Vagina (tissue), 2 donors: Measurements from ENCODE around the gene GRN. TPM values are rescaled to one million over a fixed set of nuclear protein-coding genes. Genes with fewer than 3 reads are reported as not detected.
A peak's percentile ranks its signal among the peaks of the same experiment; 100 is the strongest.
"Not testable (repeated sequence)": the region's sequence is repeated elsewhere in the genome, so short reads cannot be mapped to it uniquely, and the experiment has no call there.

Experiments used
- DNase-seq, 2 donors: peaks; one replicate each; pipeline ENCODE4 v3.0.0-alpha.2; 2017; ENCODE audit errors: extremely low spot score in 2 of 2
- H3K27ac ChIP-seq: fragments of 200-600 bp; sonication (generic); one replicate; pipeline ENCODE4 v1.5.1; 2019
- H3K27me3 ChIP-seq: fragments of 200-600 bp; sonication (generic); one replicate; pipeline ENCODE4 v1.5.1; 2019
- H3K36me3 ChIP-seq, 2 donors: fragments of 200-600 bp; sonication (generic); one replicate each; pipeline ENCODE4 v1.5.1; 2017 to 2019
- H3K4me1 ChIP-seq: fragments of 200-600 bp; sonication (generic); one replicate; pipeline ENCODE4 v1.5.1; 2019
- H3K4me3 ChIP-seq, 2 donors: fragments of 200-600 bp; sonication (generic); 1 replicate in 1 of 2; 2 replicates in 1 of 2; pipeline ENCODE4 v1.5.1; 2016 to 2019
- H3K9me3 ChIP-seq: fragments of 200-600 bp; sonication (generic); one replicate; pipeline ENCODE4 v1.5.1; 2019
- POLR2A ChIP-seq, 2 donors: fragments of 450-650 bp; IDR thresholded peaks; one replicate each; pipeline ENCODE4 v1.6.1; 2017; ENCODE audit warnings: antibody characterized with exemption in 2 of 2, mild to moderate bottlenecking in 2 of 2, moderate library complexity in 2 of 2
- POLR2AphosphoS5 ChIP-seq, 2 donors: sonication (generic); formaldehyde crosslinking; IDR thresholded peaks; one replicate each; pipeline ENCODE4 v1.9.0; 2017; ENCODE audit warnings: antibody characterized with exemption in 2 of 2, mild to moderate bottlenecking in 2 of 2, low read depth in 1 of 2; ENCODE audit not compliant: insufficient read depth in 1 of 2
- intact Hi-C: fragments of 100-400 bp; cut with DNase I; formaldehyde crosslinking; loops from one replicate; pipeline ENCODE4 v1.15.1; 2023
- total RNA-seq: library from RNA; depleted of rRNA; stranded (reverse); fragments of >200 nt; gene quantifications from one replicate; pipeline ENCODE4 v1.2.3, GENCODE V29; 2016
- TF ChIP-seq, protein P1 (sequence below), 3 experiments: fragments of 450-650 bp in 2 of 3; fragments of 200-600 bp in 1 of 3; sonication (generic) in 1 of 3; IDR thresholded peaks; one replicate each; pipeline ENCODE4 v1.5.1; 2017 to 2019; ENCODE audit warnings: antibody characterized with exemption in 3 of 3, mild to moderate bottlenecking in 2 of 3, moderate library complexity in 2 of 3

GRN gene
- total RNA-seq, 1 donor from 2014 or later: 268 TPM

DNA sequence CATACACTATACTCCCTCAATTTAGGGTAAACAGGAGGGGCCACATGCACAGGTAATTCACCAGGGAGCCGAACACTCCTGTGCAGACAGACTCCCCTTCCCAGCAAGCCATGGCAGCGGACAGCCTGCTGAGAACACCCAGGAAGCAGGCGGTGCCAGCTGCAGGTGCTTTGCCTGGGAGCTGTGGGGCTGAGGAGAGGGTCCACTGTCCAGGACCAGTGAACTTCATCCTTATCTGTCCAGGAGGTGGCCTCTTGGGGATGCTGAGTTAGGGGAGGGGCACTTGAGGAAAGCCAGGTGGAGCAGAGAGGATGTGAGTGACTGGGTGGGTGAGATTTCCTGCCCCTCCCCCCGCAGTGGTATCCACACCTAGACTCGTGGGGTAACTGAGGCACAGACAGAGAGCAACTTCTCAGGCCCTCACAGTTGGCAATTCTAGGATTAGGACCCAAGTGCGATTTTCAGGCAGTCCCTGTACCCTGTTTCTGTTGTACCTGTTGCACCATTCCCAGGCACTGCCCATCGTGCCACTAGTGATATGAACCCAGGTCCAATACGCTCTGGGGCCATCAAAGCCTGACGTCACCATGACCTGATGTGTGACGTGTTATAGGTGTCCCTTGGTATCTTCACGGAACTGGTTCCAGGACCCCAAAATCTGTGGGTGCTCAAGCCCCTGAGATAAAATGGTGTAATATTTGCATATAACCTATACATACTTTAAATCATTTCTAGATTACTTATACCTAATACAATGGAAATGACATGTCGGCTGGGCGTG is 1.2 kb downstream of the GRN start:
- peak overlapping the region; percentile 79 to 80 for H3K4me3 ChIP-seq
- peaks cover 46% of the 10 kb centered on the region for H3K4me1 ChIP-seq
- peak overlapping the region; percentile 95 for H3K27ac ChIP-seq
- no peak for DNase-seq
- no peak for TF ChIP-seq POLR2A (IDR thresholded peaks at IDR 0.05)
- TF ChIP-seq, protein P1, sequence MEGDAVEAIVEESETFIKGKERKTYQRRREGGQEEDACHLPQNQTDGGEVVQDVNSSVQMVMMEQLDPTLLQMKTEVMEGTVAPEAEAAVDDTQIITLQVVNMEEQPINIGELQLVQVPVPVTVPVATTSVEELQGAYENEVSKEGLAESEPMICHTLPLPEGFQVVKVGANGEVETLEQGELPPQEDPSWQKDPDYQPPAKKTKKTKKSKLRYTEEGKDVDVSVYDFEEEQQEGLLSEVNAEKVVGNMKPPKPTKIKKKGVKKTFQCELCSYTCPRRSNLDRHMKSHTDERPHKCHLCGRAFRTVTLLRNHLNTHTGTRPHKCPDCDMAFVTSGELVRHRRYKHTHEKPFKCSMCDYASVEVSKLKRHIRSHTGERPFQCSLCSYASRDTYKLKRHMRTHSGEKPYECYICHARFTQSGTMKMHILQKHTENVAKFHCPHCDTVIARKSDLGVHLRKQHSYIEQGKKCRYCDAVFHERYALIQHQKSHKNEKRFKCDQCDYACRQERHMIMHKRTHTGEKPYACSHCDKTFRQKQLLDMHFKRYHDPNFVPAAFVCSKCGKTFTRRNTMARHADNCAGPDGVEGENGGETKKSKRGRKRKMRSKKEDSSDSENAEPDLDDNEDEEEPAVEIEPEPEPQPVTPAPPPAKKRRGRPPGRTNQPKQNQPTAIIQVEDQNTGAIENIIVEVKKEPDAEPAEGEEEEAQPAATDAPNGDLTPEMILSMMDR (IDR thresholded peaks at IDR 0.05): no peak
- TF ChIP-seq POLR2AphosphoS5 (IDR thresholded peaks at IDR 0.05; ENCODE audit: insufficient read depth in 1 of 2, low read depth in 1 of 2): no peak
- intact Hi-C loops: no loop called here
- peaks cover 0 to 9% of the 10 kb centered on the region in 2 donors for H3K36me3 ChIP-seq
- no peaks in the 10 kb centered on the region for H3K27me3 ChIP-seq
- H3K9me3 ChIP-seq: no peaks in the 10 kb centered on the region

DNA sequence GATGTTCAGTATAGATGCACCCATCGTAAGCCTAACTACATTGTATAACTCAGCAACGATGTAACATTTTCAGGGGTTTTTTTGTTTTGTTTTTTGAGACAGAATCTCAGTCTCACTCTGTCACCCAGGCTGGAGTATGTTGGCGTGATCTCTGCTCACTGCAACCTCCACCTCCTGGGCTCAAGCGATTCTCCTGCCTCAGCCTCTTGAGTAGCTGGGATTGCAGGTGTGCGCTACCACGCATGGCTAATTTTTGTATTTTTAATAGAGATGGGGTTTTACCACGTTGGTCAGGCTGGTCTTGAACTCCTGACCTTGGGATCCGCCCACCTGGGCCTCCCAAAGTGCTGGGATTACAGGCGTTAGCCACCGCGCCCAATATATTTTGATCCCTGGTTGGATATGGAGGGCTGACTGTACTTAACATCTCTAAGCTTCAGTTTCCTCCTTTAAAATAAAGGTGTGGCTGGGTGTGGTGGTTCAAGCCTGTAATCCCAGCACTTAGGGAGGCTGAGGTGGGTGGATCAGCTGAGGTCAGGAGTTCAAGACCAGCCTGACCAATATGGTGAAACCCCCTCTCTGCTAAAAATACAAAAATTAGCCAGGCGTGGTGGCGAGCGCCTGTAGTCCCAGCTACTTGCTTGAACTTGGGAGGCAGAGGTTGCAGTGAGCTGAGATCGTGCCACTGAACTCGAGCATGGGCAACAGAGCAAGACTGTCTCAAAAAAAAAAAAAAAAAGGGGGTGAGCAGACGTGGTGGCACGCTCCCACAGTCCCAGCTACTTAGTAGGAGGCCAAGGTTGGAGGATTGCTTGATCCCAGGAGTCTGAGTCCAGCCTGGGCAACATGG is 2.3 kb downstream of the GRN start:
- H3K4me3 ChIP-seq, DNase-seq, H3K9me3 ChIP-seq, H3K27me3 ChIP-seq, intact Hi-C loops, H3K27ac ChIP-seq: not testable (repeated sequence)
- H3K36me3 ChIP-seq: peaks cover 0 to 21% of the 10 kb centered on the region in 2 donors
- H3K4me1 ChIP-seq: peaks cover 46% of the 10 kb centered on the region

DNA sequence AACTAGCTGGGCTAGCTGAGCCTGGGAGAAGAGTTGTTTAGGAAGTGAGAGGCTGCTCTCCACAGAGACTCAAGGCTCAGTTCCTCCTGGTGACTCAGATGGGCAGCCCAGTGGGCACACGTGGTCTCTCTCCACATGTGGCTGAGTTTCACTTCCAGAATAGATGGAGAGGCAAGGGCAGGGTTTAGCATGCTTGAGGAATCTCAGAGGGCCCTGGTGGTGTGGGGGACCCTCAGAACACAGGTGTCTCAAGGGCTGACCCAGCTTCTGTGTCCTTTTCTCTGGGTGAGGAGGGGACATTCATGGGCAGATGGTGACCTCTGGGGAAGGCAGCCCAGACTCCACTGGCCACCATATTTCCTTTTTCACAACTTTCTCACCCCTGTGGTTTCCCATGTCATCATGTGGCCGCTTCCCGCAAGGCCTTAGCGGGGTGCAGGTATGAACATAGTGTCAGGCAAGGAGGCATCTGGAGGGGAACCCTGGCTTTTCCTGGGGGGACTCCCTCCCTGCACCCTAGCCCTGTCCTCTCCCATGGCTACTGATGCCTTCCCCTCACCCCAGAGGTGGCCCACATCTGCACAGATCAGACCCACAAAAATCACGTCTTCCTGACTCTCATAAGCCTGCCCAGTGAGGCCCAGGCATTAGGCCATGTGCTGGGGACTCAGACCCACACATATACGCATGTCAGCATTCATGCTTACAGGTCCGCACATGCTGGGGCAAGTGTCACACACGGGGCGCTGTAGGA is 3.3 kb downstream of the GRN start:
- Histone ChIP-seq H3K27ac (no peak overlapping the region), H3K36me3 (peaks cover 0 to 26% of the 10 kb centered on the region in 2 donors), H3K27me3 (no peaks in the 10 kb centered on the region), H3K4me3 (no peak overlapping the region), H3K9me3 (no peaks in the 10 kb centered on the region), H3K4me1 (peaks cover 44% of the 10 kb centered on the region)
- TF ChIP-seq POLR2AphosphoS5 (IDR thresholded peaks at IDR 0.05; ENCODE audit: insufficient read depth in 1 of 2, low read depth in 1 of 2): no peak
- TF ChIP-seq, protein P1 (IDR thresholded peaks at IDR 0.05): no peak
- no peak for TF ChIP-seq POLR2A (IDR thresholded peaks at IDR 0.05)
- intact Hi-C loops: no loop called here
- DNase-seq: no peak

DNA sequence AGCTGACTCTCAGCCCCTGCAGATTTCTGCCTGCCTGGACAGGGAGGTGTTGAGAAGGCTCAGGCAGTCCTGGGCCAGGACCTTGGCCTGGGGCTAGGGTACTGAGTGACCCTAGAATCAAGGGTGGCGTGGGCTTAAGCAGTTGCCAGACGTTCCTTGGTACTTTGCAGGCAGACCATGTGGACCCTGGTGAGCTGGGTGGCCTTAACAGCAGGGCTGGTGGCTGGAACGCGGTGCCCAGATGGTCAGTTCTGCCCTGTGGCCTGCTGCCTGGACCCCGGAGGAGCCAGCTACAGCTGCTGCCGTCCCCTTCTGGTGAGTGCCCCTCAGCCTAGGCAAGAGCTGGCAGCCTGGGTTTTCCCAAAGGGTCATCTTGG is 3.9 kb downstream of the GRN start:
- no peak for DNase-seq
- H3K9me3 ChIP-seq: no peaks in the 10 kb centered on the region
- H3K27ac ChIP-seq: no peak overlapping the region
- H3K4me1 ChIP-seq: peaks cover 39% of the 10 kb centered on the region
- intact Hi-C loops: no loop called here
- H3K27me3 ChIP-seq: no peaks in the 10 kb centered on the region
- no peak overlapping the region for H3K4me3 ChIP-seq
- peaks cover 0 to 26% of the 10 kb centered on the region in 2 donors for H3K36me3 ChIP-seq
- TF ChIP-seq POLR2AphosphoS5 (IDR thresholded peaks at IDR 0.05; ENCODE audit: insufficient read depth in 1 of 2, low read depth in 1 of 2) (no peak), POLR2A (IDR thresholded peaks at IDR 0.05) (no peak)
- TF ChIP-seq, protein P1 (IDR thresholded peaks at IDR 0.05): no peak

DNA sequence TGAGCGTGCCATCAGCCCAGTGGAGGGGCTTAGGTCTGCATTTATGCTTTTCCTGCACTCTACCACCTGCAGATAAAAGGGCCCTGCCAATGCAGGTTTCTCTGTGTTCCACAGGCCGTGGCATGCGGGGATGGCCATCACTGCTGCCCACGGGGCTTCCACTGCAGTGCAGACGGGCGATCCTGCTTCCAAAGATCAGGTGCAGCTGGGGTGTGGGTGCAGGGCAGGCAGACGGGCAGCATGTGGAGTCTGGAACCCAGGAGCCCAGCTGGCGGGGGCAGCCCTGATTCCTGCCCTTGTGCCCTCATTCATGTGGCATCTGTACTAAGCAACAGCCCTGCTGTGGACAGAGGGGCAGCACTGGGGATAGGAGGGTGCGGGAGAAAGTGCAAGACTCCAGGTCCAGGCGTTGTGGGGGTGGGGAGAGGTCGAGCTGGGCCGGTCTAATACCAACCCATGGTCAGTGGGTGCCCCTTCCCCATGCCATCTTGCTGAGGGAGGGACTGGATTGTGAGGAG is 4.5 kb downstream of the GRN start:
- Histone ChIP-seq H3K36me3 (peaks cover 0 to 26% of the 10 kb centered on the region in 2 donors), H3K27ac (no peak overlapping the region), H3K9me3 (no peaks in the 10 kb centered on the region), H3K4me3 (no peak overlapping the region), H3K4me1 (peaks cover 32% of the 10 kb centered on the region), H3K27me3 (no peaks in the 10 kb centered on the region)
- DNase-seq: no peak
- TF ChIP-seq POLR2A (IDR thresholded peaks at IDR 0.05) (no peak), POLR2AphosphoS5 (IDR thresholded peaks at IDR 0.05; ENCODE audit: insufficient read depth in 1 of 2, low read depth in 1 of 2) (no peak)
- TF ChIP-seq, protein P1 (IDR thresholded peaks at IDR 0.05): no peak
- intact Hi-C loops: no loop called here
